Left renal pelvis (tissue), 4 donors: ENCODE data around the gene SLC6A6. TPM values are rescaled to one million over a fixed set of nuclear protein-coding genes. Genes with fewer than 3 reads are reported as not detected.
A peak's percentile ranks its signal among the peaks of the same experiment; 100 is the strongest.

ENCODE experiments used
- DNase-seq, 4 donors: peaks; one replicate each; pipeline ENCODE4 v3.0.0-alpha.2; 2013; ENCODE audit warnings: low read depth in 4 of 4, low spot score in 3 of 4
- polyA plus RNA-seq, 4 donors: library from polyadenylated mRNA; unstranded; fragments of 120-200 nt; gene quantifications; one replicate each; pipeline ENCODE4 v1.2.1, GENCODE V29; 2013; ENCODE audit not compliant: insufficient read length in 4 of 4

SLC6A6 gene
- polyA plus RNA-seq, 4 donors: 18.8 to 23.2 (median 21.0) TPM

GRCh38 chr3:14463330-14464140 lies 61.1 kb downstream of the SLC6A6 start:
- DNase-seq: no peak

GRCh38 chr3:14464141-14464465 lies 61.7 kb downstream of the SLC6A6 start:
- no peak for DNase-seq

GRCh38 chr3:14464521-14464920 lies 62.1 kb downstream of the SLC6A6 start:
- DNase-seq: no peak

- no peak for DNase-seq
Measured at GRCh38 chr3:14465425-14465824, 63.0 kb downstream of the SLC6A6 start.

- DNase-seq: no peak
Measured at GRCh38 chr3:14466179-14466903, 63.9 kb downstream of the SLC6A6 start.

- DNase-seq: no peak
Measured at GRCh38 chr3:14467814-14468620, 65.6 kb downstream of the SLC6A6 start.

GRCh38 chr3:14468621-14468981 lies 66.2 kb downstream of the SLC6A6 start:
- no peak for DNase-seq

GRCh38 chr3:14470461-14470860 lies 68.1 kb downstream of the SLC6A6 start:
- DNase-seq: no peak

GRCh38 chr3:14471016-14471415 lies 68.6 kb downstream of the SLC6A6 start:
- DNase-seq: no peak

GRCh38 chr3:14471690-14472089 lies 69.3 kb downstream of the SLC6A6 start:
- DNase-seq: no peak

GRCh38 chr3:14472471-14473351 lies 70.3 kb downstream of the SLC6A6 start:
- DNase-seq: no peak

- peak in 3 of 4 donors; percentile 60 to 74 (median 72) for DNase-seq
Measured at GRCh38 chr3:14473411-14473891, 71.0 kb downstream of the SLC6A6 start.

GRCh38 chr3:14474363-14475081 lies 72.1 kb downstream of the SLC6A6 start:
- no peak for DNase-seq

GRCh38 chr3:14475621-14476020 lies 73.2 kb downstream of the SLC6A6 start:
- DNase-seq: no peak

GRCh38 chr3:14476583-14477265 lies 74.3 kb downstream of the SLC6A6 start:
- DNase-seq: no peak

- DNase-seq: no peak
Measured at GRCh38 chr3:14477311-14477935, 75.0 kb downstream of the SLC6A6 start.

- no peak for DNase-seq
Measured at GRCh38 chr3:14478956-14479550, 76.6 kb downstream of the SLC6A6 start.

GRCh38 chr3:14479591-14479990 lies 77.2 kb downstream of the SLC6A6 start:
- no peak for DNase-seq
